ENCODE data around the gene KIAA2012.

- TF ChIP-seq YY1 (IDR thresholded peaks at IDR 0.05; ENCODE audit: low read depth) (no peak), EGR1 (IDR thresholded peaks at IDR 0.05) (no peak), REST (IDR thresholded peaks at IDR 0.05; ENCODE audit: low read depth) (no peak), CREB1 (IDR thresholded peaks at IDR 0.05; ENCODE audit: low read depth) (no peak), MAX (IDR thresholded peaks at IDR 0.05) (no peak), ZBTB7A (IDR thresholded peaks at IDR 0.05; ENCODE audit: low read depth) (no peak), TEAD4 (IDR thresholded peaks at IDR 0.05) (no peak), EP300 (IDR thresholded peaks at IDR 0.05; ENCODE audit: borderline replicate concordance) (no peak), TCF12 (IDR thresholded peaks at IDR 0.05; ENCODE audit: low read depth) (no peak)
Observed at GRCh38 chr2:202215179-202215578, 142.1 kb downstream of the KIAA2012 start.
